ENCODE results near the gene SYTL3.
A peak's percentile ranks its signal among the peaks of the same experiment; 100 is the strongest.

Gene SYTL3

DNA sequence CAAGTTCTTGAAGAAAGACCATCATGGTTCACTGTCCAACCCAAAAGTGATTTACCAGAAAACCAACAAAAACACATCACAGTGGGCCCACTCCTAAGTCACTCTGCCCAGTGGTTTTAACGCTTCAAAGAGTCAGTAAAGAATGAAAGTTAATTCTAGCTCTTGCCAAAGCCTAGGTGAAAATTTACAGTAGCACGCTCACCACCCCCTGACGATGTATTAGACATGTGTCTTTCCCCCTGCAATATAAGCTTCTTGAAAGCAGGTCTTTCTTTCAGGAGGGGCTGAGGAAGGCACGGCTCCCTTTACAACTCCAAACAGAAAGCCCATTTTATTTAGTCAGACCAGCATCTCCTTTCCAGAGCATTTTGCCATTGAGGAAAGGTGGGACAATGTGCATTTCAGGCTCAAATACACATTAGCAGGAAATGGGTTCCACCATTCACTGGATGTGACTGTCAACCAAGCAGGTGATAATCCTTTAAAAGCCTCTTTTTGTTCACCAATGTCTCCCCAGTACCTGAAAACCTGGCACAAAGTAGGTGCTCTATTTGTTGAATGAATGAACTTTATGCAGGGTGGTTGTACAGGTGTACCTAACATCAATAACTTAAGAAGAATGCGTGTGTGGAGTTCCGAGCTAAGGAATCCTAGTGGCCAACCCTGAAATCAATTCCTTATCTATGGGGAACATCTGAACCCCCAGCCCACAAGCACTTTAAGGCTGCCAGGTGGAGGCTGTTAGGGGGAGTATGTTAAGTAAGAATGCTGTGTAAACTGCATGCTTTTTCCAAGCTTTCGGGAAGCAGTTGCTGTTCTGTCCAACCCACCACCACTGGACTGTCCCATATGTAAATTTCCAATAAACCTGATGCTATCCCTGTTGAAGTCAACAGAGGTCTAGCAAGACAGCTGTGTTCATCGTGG, 157.9 kb downstream of the SYTL3 start:
- H3K36me3 ChIP-seq (ENCODE audit: insufficient read depth, insufficient read length, low read length), result peaks cover 66% of the 10 kb centered on the region
- peaks cover 3% of the 10 kb centered on the region for H3K4me1 ChIP-seq (ENCODE audit: insufficient read depth, insufficient read length)
- H3K9ac ChIP-seq (ENCODE audit: insufficient read length, low read depth), result no peak overlapping the region

DNA sequence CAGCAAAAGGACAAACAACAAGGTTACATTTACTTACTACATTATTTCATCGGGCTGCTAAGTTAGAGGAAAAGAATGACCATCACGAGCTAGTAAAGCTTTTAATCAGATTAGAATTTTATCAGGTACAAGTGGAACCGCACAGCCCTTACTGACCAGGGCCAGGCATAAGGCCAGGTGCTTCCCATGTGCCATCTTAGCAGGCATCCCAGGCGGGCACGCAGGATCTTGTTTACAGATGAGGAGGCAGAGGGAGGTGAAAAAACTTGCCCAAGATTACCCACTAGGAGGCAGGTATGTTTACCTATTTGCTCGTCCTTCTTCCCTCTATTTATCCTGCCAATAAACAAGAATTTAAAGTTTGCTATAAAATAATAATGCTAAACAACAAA, 158.6 kb downstream of the SYTL3 start:
- no peak overlapping the region for H3K9ac ChIP-seq (ENCODE audit: insufficient read length, low read depth)
- DNase-seq (ENCODE audit: low read depth, low spot score), result no peak
- no peak overlapping the region for H3K4me3 ChIP-seq (ENCODE audit: insufficient read length, low read depth)
- H3K27me3 ChIP-seq (ENCODE audit: insufficient read depth, insufficient read length), result no peaks in the 10 kb centered on the region
- H3K4me1 ChIP-seq (ENCODE audit: insufficient read depth, insufficient read length), result peaks cover 8% of the 10 kb centered on the region
- no peak for TF ChIP-seq ZNF274 (IDR thresholded peaks at IDR 0.05; ENCODE audit: low read depth, low read length)
- H3K9me3 ChIP-seq (ENCODE audit: insufficient read depth, low read length), result no peaks in the 10 kb centered on the region
- peaks cover 68% of the 10 kb centered on the region for H3K36me3 ChIP-seq (ENCODE audit: insufficient read depth, insufficient read length, low read length)

More for the DNA sequence above, 157.9 kb downstream of the SYTL3 start:
- Histone ChIP-seq H3K9me3 (ENCODE audit: insufficient read depth, low read length) (no peaks in the 10 kb centered on the region), H3K4me3 (ENCODE audit: insufficient read length, low read depth) (no peak overlapping the region), H3K27me3 (ENCODE audit: insufficient read depth, insufficient read length) (no peaks in the 10 kb centered on the region)
- DNase-seq (ENCODE audit: low read depth, low spot score), result no peak
- no peak for TF ChIP-seq ZNF274 (IDR thresholded peaks at IDR 0.05; ENCODE audit: low read depth, low read length)
- TF ChIP-seq YY1 (IDR thresholded peaks at IDR 0.05; ENCODE audit: insufficient read depth, insufficient read length), result no peak
- TF ChIP-seq SUZ12 (IDR thresholded peaks at IDR 0.05; ENCODE audit: extremely low read depth, insufficient read depth, insufficient read length), result no peak

DNA sequence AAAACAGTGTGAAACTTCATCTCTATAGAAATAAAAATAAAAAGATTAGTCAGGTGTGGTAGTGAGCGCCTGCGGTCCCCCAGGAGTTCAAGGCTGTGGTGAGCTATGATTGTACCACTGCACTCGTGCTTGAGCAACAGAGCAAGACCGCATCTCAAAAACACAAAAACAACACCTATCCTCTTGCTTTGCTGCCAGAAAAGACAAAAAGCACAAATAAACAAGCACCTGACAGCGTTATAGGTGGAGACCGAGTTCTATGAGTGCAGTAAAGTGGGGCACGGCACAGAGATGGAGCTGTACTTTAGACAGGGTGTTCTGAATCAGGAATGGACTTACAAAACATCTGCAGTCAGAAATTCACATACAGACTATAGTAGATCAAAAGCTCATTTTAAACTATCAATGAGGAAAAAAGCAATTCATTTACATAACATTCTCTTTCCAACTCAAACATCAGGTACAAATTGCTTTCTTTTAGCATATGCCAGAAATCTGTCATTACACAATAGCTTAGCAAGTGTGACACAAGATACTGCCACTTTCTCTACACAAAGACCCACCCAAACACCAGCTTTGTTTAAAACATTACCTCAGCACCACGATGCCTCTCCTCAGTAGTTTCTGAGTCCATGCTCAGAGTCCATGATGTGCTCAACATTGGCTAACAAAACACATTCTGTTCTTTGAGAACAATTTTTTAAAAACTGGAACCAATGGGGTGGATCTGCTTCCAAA, 159.3 kb downstream of the SYTL3 start:
- Histone ChIP-seq H3K4me1 (ENCODE audit: insufficient read depth, insufficient read length) (peaks cover 10% of the 10 kb centered on the region), H3K9ac (ENCODE audit: insufficient read length, low read depth) (no peak overlapping the region)

DNA sequence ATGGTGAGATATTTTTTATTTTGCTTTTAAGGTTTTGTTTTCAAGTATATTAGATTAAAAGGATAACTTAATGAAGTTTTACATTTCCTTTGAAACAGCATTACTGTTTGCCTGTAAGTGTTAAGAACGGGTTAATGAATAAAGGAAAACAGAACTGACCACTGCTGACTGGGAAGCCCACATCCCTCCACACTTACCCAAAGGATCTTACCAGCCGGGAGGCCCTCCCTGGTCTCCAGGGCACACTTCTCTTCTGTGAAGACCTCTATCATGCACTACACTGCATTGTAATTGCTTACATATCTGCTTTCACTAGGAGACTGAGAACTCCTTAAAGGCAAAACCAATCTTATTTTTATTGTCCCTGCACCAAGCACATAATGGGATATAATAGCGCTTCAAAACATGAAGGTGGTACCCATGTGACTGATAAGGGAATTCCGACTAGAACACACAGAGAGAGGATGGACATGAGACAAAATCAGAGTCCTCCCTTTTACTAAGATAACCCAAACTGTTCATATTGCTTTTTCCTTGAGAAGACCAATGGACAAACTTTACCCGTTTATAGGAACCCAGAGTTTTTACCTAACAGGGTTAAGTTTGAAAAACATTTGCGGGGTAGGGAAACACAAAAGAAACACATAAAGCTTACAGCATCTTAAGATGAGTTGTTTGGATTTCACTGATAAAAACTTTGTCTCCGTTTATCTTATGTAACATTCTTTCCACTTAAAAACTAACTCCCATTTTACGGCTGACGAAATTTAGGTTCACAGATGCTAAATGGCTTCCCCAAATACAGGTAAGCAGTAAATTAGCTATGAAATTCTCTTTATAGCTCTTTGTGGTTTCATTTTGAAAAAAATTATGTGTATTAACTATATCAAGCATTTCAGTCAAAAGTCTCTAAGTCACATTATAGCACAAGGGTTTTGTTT, 160.6 kb downstream of the SYTL3 start:
- H3K4me3 ChIP-seq (ENCODE audit: insufficient read length, low read depth), result no peak overlapping the region
- H3K9me3 ChIP-seq (ENCODE audit: insufficient read depth, low read length), result no peaks in the 10 kb centered on the region
- no peak for TF ChIP-seq SUZ12 (IDR thresholded peaks at IDR 0.05; ENCODE audit: extremely low read depth, insufficient read depth, insufficient read length)
- TF ChIP-seq YY1 (IDR thresholded peaks at IDR 0.05; ENCODE audit: insufficient read depth, insufficient read length), result no peak
- TF ChIP-seq ZNF274 (IDR thresholded peaks at IDR 0.05; ENCODE audit: low read depth, low read length), result no peak
- H3K9ac ChIP-seq (ENCODE audit: insufficient read length, low read depth), result no peak overlapping the region
- no peak for DNase-seq (ENCODE audit: low read depth, low spot score)
- H3K4me1 ChIP-seq (ENCODE audit: insufficient read depth, insufficient read length), result peaks cover 13% of the 10 kb centered on the region
- peaks cover 79% of the 10 kb centered on the region for H3K36me3 ChIP-seq (ENCODE audit: insufficient read depth, insufficient read length, low read length)
- no peaks in the 10 kb centered on the region for H3K27me3 ChIP-seq (ENCODE audit: insufficient read depth, insufficient read length)

More for the DNA sequence above, 159.3 kb downstream of the SYTL3 start:
- H3K9me3 ChIP-seq (ENCODE audit: insufficient read depth, low read length), result no peaks in the 10 kb centered on the region
- no peak for DNase-seq (ENCODE audit: low read depth, low spot score)
- H3K36me3 ChIP-seq (ENCODE audit: insufficient read depth, insufficient read length, low read length), result peaks cover 69% of the 10 kb centered on the region
- no peaks in the 10 kb centered on the region for H3K27me3 ChIP-seq (ENCODE audit: insufficient read depth, insufficient read length)
- H3K4me3 ChIP-seq (ENCODE audit: insufficient read length, low read depth), result no peak overlapping the region
- no peak for TF ChIP-seq ZNF274 (IDR thresholded peaks at IDR 0.05; ENCODE audit: low read depth, low read length)
- TF ChIP-seq YY1 (IDR thresholded peaks at IDR 0.05; ENCODE audit: insufficient read depth, insufficient read length), result no peak
- no peak for TF ChIP-seq SUZ12 (IDR thresholded peaks at IDR 0.05; ENCODE audit: extremely low read depth, insufficient read depth, insufficient read length)

DNA sequence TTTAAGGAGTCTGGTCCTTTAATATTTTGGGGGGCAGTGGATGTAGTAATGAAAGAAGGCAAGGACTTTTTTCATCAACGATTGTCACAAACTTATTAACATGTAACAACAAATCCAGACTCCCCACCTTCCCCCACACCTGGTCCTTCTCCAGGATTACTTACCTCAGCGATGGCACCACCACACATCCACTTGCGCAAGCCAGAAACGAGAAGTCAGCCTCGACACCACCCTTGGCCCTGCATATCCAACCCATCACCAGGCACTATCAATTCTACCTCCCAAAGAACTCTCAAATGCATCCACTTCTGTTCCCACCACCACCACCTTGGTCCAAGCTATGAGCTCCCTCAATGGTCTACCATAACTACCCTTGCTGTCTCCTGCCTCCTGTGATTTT, 162.8 kb downstream of the SYTL3 start:
- no peak overlapping the region for H3K4me3 ChIP-seq (ENCODE audit: insufficient read length, low read depth)

GRCh38 chr6:158813032-158813431, 163.2 kb downstream of the SYTL3 start:
- TF ChIP-seq YY1 (IDR thresholded peaks at IDR 0.05; ENCODE audit: insufficient read depth, insufficient read length), result no peak
- TF ChIP-seq SUZ12 (IDR thresholded peaks at IDR 0.05; ENCODE audit: extremely low read depth, insufficient read depth, insufficient read length), result no peak
- TF ChIP-seq ZNF274 (IDR thresholded peaks at IDR 0.05; ENCODE audit: low read depth, low read length), result no peak
- peaks cover 13% of the 10 kb centered on the region for H3K4me1 ChIP-seq (ENCODE audit: insufficient read depth, insufficient read length)
- peaks cover 97% of the 10 kb centered on the region for H3K36me3 ChIP-seq (ENCODE audit: insufficient read depth, insufficient read length, low read length)
- H3K9ac ChIP-seq (ENCODE audit: insufficient read length, low read depth), result peak overlapping the region; percentile 3
- no peaks in the 10 kb centered on the region for H3K9me3 ChIP-seq (ENCODE audit: insufficient read depth, low read length)
- H3K4me3 ChIP-seq (ENCODE audit: insufficient read length, low read depth), result peak overlapping the region; percentile 25
- no peaks in the 10 kb centered on the region for H3K27me3 ChIP-seq (ENCODE audit: insufficient read depth, insufficient read length)
- no peak for DNase-seq (ENCODE audit: low read depth, low spot score)

More for the DNA sequence above, 162.8 kb downstream of the SYTL3 start:
- Histone ChIP-seq H3K9ac (ENCODE audit: insufficient read length, low read depth) (no peak overlapping the region), H3K4me1 (ENCODE audit: insufficient read depth, insufficient read length) (peaks cover 13% of the 10 kb centered on the region), H3K9me3 (ENCODE audit: insufficient read depth, low read length) (no peaks in the 10 kb centered on the region), H3K36me3 (ENCODE audit: insufficient read depth, insufficient read length, low read length) (peaks cover 98% of the 10 kb centered on the region), H3K27me3 (ENCODE audit: insufficient read depth, insufficient read length) (no peaks in the 10 kb centered on the region)
- DNase-seq (ENCODE audit: low read depth, low spot score), result no peak
- no peak for TF ChIP-seq SUZ12 (IDR thresholded peaks at IDR 0.05; ENCODE audit: extremely low read depth, insufficient read depth, insufficient read length)
- no peak for TF ChIP-seq YY1 (IDR thresholded peaks at IDR 0.05; ENCODE audit: insufficient read depth, insufficient read length)
- no peak for TF ChIP-seq ZNF274 (IDR thresholded peaks at IDR 0.05; ENCODE audit: low read depth, low read length)

All from NT2/D1 (cell line).